ENCODE results near the gene KIAA1671. TPM values are rescaled to one million over a fixed set of nuclear protein-coding genes. Genes with fewer than 3 reads are reported as not detected.

The KIAA1671 gene
- polyA plus RNA-seq, 3 donors = not detected

GRCh38 chr22:25166266-25167040 lies 213.9 kb downstream of the KIAA1671 start:
- no peak overlapping the region for H3K4me3 Mint-ChIP-seq
- 94% methylated on average over 7 of the region's 9 CpGs for WGBS (ENCODE audit: insufficient coverage)
- H3K36me3 ChIP-seq (replicated peaks in 1 of 2; ENCODE audit: control insufficient read depth in 1 of 2, insufficient read depth in 2 of 2, low read length in 2 of 2) = no peaks in the 10 kb centered on the region
- peaks cover 0 to 2% (median 0%) of the 10 kb centered on the region in 7 donors for H3K9me3 Mint-ChIP-seq
- no peaks in the 10 kb centered on the region for H4K20me1 ChIP-seq (ENCODE audit: insufficient read depth, low read length)
- no peak overlapping the region for H3K27ac Mint-ChIP-seq
- H3K36me3 Mint-ChIP-seq = no peaks in the 10 kb centered on the region
- H3K27me3 Mint-ChIP-seq (ENCODE audit: low read depth in 3 of 3) = peaks cover 0 to 6% (median 2%) of the 10 kb centered on the region in 3 donors
- H3K27me3 ChIP-seq (ENCODE audit: control insufficient read depth in 2 of 2, insufficient read depth in 2 of 2, low read length in 2 of 2) = no peaks in the 10 kb centered on the region
- H3K4me2 ChIP-seq (replicated peaks; ENCODE audit: extremely low read depth, low read length, poor library complexity, severe bottlenecking) = no peak overlapping the region
- H3K27ac ChIP-seq (ENCODE audit: low read depth in 1 of 2, low read length in 2 of 2) = no peak overlapping the region
- no peaks in the 10 kb centered on the region for H3K79me2 ChIP-seq (ENCODE audit: insufficient read depth, low read length)
- no peaks in the 10 kb centered on the region for H3K9me3 ChIP-seq (replicated peaks in 1 of 2; ENCODE audit: control insufficient read depth in 1 of 2, insufficient read depth in 1 of 2, low read length in 2 of 2)
- TF ChIP-seq CTCF (IDR thresholded peaks at IDR 0.05) = no peak
- DNase-seq = no peak
- intact Hi-C loops (cut with micrococcal nuclease) = no loop called here
- no peaks in the 10 kb centered on the region for H3K4me1 Mint-ChIP-seq
- H2AFZ ChIP-seq (ENCODE audit: insufficient read depth, low read depth, low read length, poor library complexity, severe bottlenecking) = no peak overlapping the region
- H3K4me1 ChIP-seq (ENCODE audit: control insufficient read depth in 1 of 2, insufficient read depth in 2 of 2, low read length in 2 of 2) = no peaks in the 10 kb centered on the region
- no peak overlapping the region for H3K4me3 ChIP-seq (replicated peaks in 1 of 3; ENCODE audit: low read depth in 2 of 3, low read length in 3 of 3)
- H3K9ac ChIP-seq (ENCODE audit: insufficient read depth, low read length, poor library complexity, severe bottlenecking) = no peak overlapping the region

- no peak overlapping the region for H3K4me3 Mint-ChIP-seq
- intact Hi-C loops (cut with micrococcal nuclease) = no loop called here
- Histone ChIP-seq H3K27me3 (ENCODE audit: control insufficient read depth in 2 of 2, insufficient read depth in 2 of 2, low read length in 2 of 2) (no peaks in the 10 kb centered on the region), H3K27ac (ENCODE audit: low read depth in 1 of 2, low read length in 2 of 2) (no peak overlapping the region), H3K4me2 (replicated peaks; ENCODE audit: extremely low read depth, low read length, poor library complexity, severe bottlenecking) (no peak overlapping the region), H3K79me2 (ENCODE audit: insufficient read depth, low read length) (no peaks in the 10 kb centered on the region), H3K9me3 (replicated peaks in 1 of 2; ENCODE audit: control insufficient read depth in 1 of 2, insufficient read depth in 1 of 2, low read length in 2 of 2) (no peaks in the 10 kb centered on the region), H3K4me1 (ENCODE audit: control insufficient read depth in 1 of 2, insufficient read depth in 2 of 2, low read length in 2 of 2) (no peaks in the 10 kb centered on the region), H2AFZ (ENCODE audit: insufficient read depth, low read depth, low read length, poor library complexity, severe bottlenecking) (no peak overlapping the region), H3K9ac (ENCODE audit: insufficient read depth, low read length, poor library complexity, severe bottlenecking) (no peak overlapping the region), H3K4me3 (replicated peaks in 1 of 3; ENCODE audit: low read depth in 2 of 3, low read length in 3 of 3) (no peak overlapping the region), H4K20me1 (ENCODE audit: insufficient read depth, low read length) (no peaks in the 10 kb centered on the region), H3K36me3 (replicated peaks in 1 of 2; ENCODE audit: control insufficient read depth in 1 of 2, insufficient read depth in 2 of 2, low read length in 2 of 2) (no peaks in the 10 kb centered on the region)
- TF ChIP-seq CTCF (IDR thresholded peaks at IDR 0.05) = no peak
- no peak for DNase-seq
- H3K36me3 Mint-ChIP-seq = no peaks in the 10 kb centered on the region
- H3K27ac Mint-ChIP-seq = no peak overlapping the region
- H3K9me3 Mint-ChIP-seq = peaks cover 0 to 2% (median 0%) of the 10 kb centered on the region in 7 donors
- peaks cover 0 to 6% (median 2%) of the 10 kb centered on the region in 3 donors for H3K27me3 Mint-ChIP-seq (ENCODE audit: low read depth in 3 of 3)
- WGBS (ENCODE audit: insufficient coverage) = 91% methylated on average over 3 of the region's 7 CpGs
- H3K4me1 Mint-ChIP-seq = no peaks in the 10 kb centered on the region
Observed at GRCh38 chr22:25167082-25167481, 214.6 kb downstream of the KIAA1671 start.

All from CD14-positive monocyte (primary cell).